Activated CD4-positive, alpha-beta T cell treated with anti-CD3 and anti-CD28 coated beads, Interleukin-2, amount 50 U/mL, for 24 hours (primary cell): ENCODE measurements around the gene PTGDS.

ENCODE experiments used
- DNase-seq, 2 donors: peaks; one replicate each; pipeline ENCODE4 v3.0.0-alpha.2; 2020; ENCODE audit warnings: low read depth in 1 of 2, low spot score in 1 of 2

PTGDS gene

GRCh38 chr9:136945333-136946227, 31.7 kb upstream of the PTGDS start:
- DNase-seq: no peak

- DNase-seq: no peak
These were observed 30.9 kb upstream of the PTGDS start for GRCh38 chr9:136946228-136947027.

GRCh38 chr9:136947028-136947891, 30.0 kb upstream of the PTGDS start:
- DNase-seq: no peak

- no peak for DNase-seq
These were observed 29.3 kb upstream of the PTGDS start for GRCh38 chr9:136947955-136948510.

GRCh38 chr9:136949239-136949816, 28.0 kb upstream of the PTGDS start:
- no peak for DNase-seq

GRCh38 chr9:136949817-136950655, 27.3 kb upstream of the PTGDS start:
- peak; percentile 90 to 94 for DNase-seq

- no peak for DNase-seq
These were observed 26.5 kb upstream of the PTGDS start for GRCh38 chr9:136950656-136951276.

GRCh38 chr9:136951541-136952320, 25.6 kb upstream of the PTGDS start, which contains the start of gene LCN12:
Gene LCN12 (plus strand): TSS chr9:136952273. CDS start chr9:136952328, 55 bp downstream.
- no peak for DNase-seq

GRCh38 chr9:136952321-136952850, 24.9 kb upstream of the PTGDS start:
- DNase-seq: no peak

- DNase-seq: no peak
These were observed 24.2 kb upstream of the PTGDS start for GRCh38 chr9:136952876-136953770.

GRCh38 chr9:136953771-136954269, 23.5 kb upstream of the PTGDS start:
- DNase-seq: no peak

GRCh38 chr9:136954270-136955083, 22.8 kb upstream of the PTGDS start:
- no peak for DNase-seq

GRCh38 chr9:136955202-136955942, 21.9 kb upstream of the PTGDS start:
- DNase-seq: no peak

- DNase-seq: no peak
These were observed 21.4 kb upstream of the PTGDS start for GRCh38 chr9:136955943-136956335.

GRCh38 chr9:136956604-136957003, 20.7 kb upstream of the PTGDS start:
- no peak for DNase-seq
